H9 (cell line): ENCODE measurements around the gene ACTN4. TPM values are rescaled to one million over a fixed set of nuclear protein-coding genes. Genes with fewer than 3 reads are reported as not detected.

ENCODE experiments used
- DNase-seq: peaks from one replicate; pipeline ENCODE4 v3.0.0-alpha.2; 2017
- H2AFZ ChIP-seq: one replicate; pipeline ENCODE4 v1.6.1; 2013; ENCODE audit warnings: mild to moderate bottlenecking, low read length, control low read depth, moderate library complexity
- H2AK5ac ChIP-seq: 2 replicates; pipeline ENCODE4 v1.6.1; 2013; ENCODE audit warnings: low read length, control low read depth, mixed read lengths; ENCODE audit not compliant: insufficient read length
- H2BK120ac ChIP-seq: one replicate; pipeline ENCODE4 v1.6.1; 2013; ENCODE audit warnings: low read depth, mild to moderate bottlenecking, low read length, control low read depth, inconsistent platforms; ENCODE audit not compliant: poor library complexity, severe bottlenecking
- H2BK12ac ChIP-seq: 2 replicates; pipeline ENCODE4 v1.6.1; 2013; ENCODE audit warnings: low read length, control low read depth, mixed read lengths, low read depth; ENCODE audit not compliant: insufficient read length
- H2BK15ac ChIP-seq: 2 replicates; pipeline ENCODE4 v1.6.1; 2013; ENCODE audit warnings: low read depth, low read length, control low read depth
- H2BK20ac ChIP-seq: one replicate; pipeline ENCODE4 v1.6.1; 2013; ENCODE audit warnings: low read depth, mild to moderate bottlenecking, low read length, control low read depth, inconsistent platforms; ENCODE audit not compliant: poor library complexity, severe bottlenecking
- H2BK5ac ChIP-seq: 2 replicates; pipeline ENCODE4 v1.6.1; 2013; ENCODE audit warnings: low read length, control low read depth, mixed read lengths; ENCODE audit not compliant: insufficient read length
- H3K14ac ChIP-seq: 2 replicates; pipeline ENCODE4 v1.6.1; 2013; ENCODE audit warnings: low read length, control low read depth; ENCODE audit not compliant: insufficient read depth
- H3K18ac ChIP-seq: 2 replicates; pipeline ENCODE4 v1.6.1; 2013; ENCODE audit warnings: low read depth, mild to moderate bottlenecking, mixed read lengths, low read length, control low read depth; ENCODE audit not compliant: insufficient read length
- H3K23ac ChIP-seq: 2 replicates; pipeline ENCODE4 v1.6.1; 2013; ENCODE audit warnings: low read length, control low read depth, mixed read lengths, low read depth; ENCODE audit not compliant: insufficient read length
- H3K23me2 ChIP-seq: 2 replicates; pipeline ENCODE4 v1.6.1; 2013; ENCODE audit warnings: low read depth, mild to moderate bottlenecking, mixed read lengths, low read length, control low read depth; ENCODE audit not compliant: insufficient read length, poor library complexity, severe bottlenecking
- H3K27ac ChIP-seq: 2 replicates; pipeline ENCODE4 v1.5.1; 2013; ENCODE audit warnings: low read length, control low read depth, mixed read lengths, low read depth; ENCODE audit not compliant: insufficient read length
- H3K27me3 ChIP-seq: 2 replicates; pipeline ENCODE4 v1.6.1; 2013; ENCODE audit warnings: low read length, control low read depth, inconsistent platforms; ENCODE audit not compliant: insufficient read depth
- H3K4ac ChIP-seq: 2 replicates; pipeline ENCODE4 v1.6.1; 2013; ENCODE audit warnings: low read depth, mild to moderate bottlenecking, control low read depth, inconsistent platforms, low read length, moderate library complexity
- H3K4me1 ChIP-seq: 2 replicates; pipeline ENCODE4 v1.6.1; 2013; ENCODE audit warnings: low read length, control low read depth, inconsistent platforms; ENCODE audit not compliant: insufficient read depth
- H3K4me2 ChIP-seq: 2 replicates; pipeline ENCODE4 v1.6.1; 2013; ENCODE audit warnings: low read length, control low read depth, mixed read lengths; ENCODE audit not compliant: insufficient read length, insufficient read depth
- H3K56ac ChIP-seq: 2 replicates; pipeline ENCODE4 v1.6.1; 2013; ENCODE audit warnings: low read depth, mild to moderate bottlenecking, mixed read lengths, low read length, control low read depth; ENCODE audit not compliant: insufficient read length
- H3K79me1 ChIP-seq: 2 replicates; pipeline ENCODE4 v1.6.1; 2013; ENCODE audit warnings: low read depth, mild to moderate bottlenecking, moderate library complexity, low read length, control low read depth, inconsistent platforms; ENCODE audit not compliant: insufficient read depth, poor library complexity, severe bottlenecking
- H3K79me2 ChIP-seq: 2 replicates; pipeline ENCODE4 v1.6.1; 2013; ENCODE audit warnings: low read length, control low read depth, inconsistent platforms; ENCODE audit not compliant: insufficient read depth
- H3K9ac ChIP-seq: 2 replicates; pipeline ENCODE4 v1.6.1; 2013; ENCODE audit warnings: low read length, control low read depth, mixed read lengths; ENCODE audit not compliant: insufficient read length; ENCODE audit errors: extremely low read depth
- H3K9me3 ChIP-seq: one replicate; pipeline ENCODE4 v1.6.1; 2013; ENCODE audit warnings: low read depth, low read length, inconsistent platforms; ENCODE audit not compliant: control insufficient read depth
- H3T11ph ChIP-seq: one replicate; pipeline ENCODE4 v1.6.1; 2013; ENCODE audit warnings: mild to moderate bottlenecking, low read length, control low read depth, inconsistent platforms
- H4K20me1 ChIP-seq: one replicate; pipeline ENCODE4 v1.6.1; 2013; ENCODE audit not compliant: control insufficient read depth, insufficient read length, insufficient read depth
- H4K5ac ChIP-seq: 2 replicates; pipeline ENCODE4 v1.6.1; 2013; ENCODE audit warnings: low read depth, mild to moderate bottlenecking, mixed read lengths, low read length, control low read depth; ENCODE audit not compliant: insufficient read length
- H4K8ac ChIP-seq: replicated peaks from 2 replicates; pipeline ENCODE4 v1.6.1; 2013; ENCODE audit warnings: low read length, control low read depth, mixed read lengths, low read depth; ENCODE audit not compliant: insufficient read length
- H4K91ac ChIP-seq: 2 replicates; pipeline ENCODE4 v1.6.1; 2013; ENCODE audit warnings: low read depth, mild to moderate bottlenecking, moderate library complexity, mixed read lengths, low read length, control low read depth; ENCODE audit not compliant: insufficient read length
- H3K27ac Mint-ChIP-seq, 3 experiments: 2 replicates in 2 of 3; 3 replicates in 1 of 3; pipeline ENCODE4 v1.8.0; 2020 to 2021; ENCODE audit warnings: mixed read lengths in 3 of 3, mild to moderate bottlenecking in 1 of 3, moderate library complexity in 1 of 3
- H3K27me3 Mint-ChIP-seq: 2 replicates; pipeline ENCODE4 v1.8.0; 2021; ENCODE audit warnings: low read depth, mild to moderate bottlenecking, moderate library complexity, mixed read lengths
- H3K36me3 Mint-ChIP-seq, 3 experiments: 2 replicates in 2 of 3; 3 replicates in 1 of 3; pipeline ENCODE4 v1.8.0; 2020 to 2021; ENCODE audit warnings: low read depth in 3 of 3, mixed read lengths in 3 of 3; ENCODE audit not compliant: insufficient read depth in 1 of 3
- H3K4me1 Mint-ChIP-seq, 2 experiments: 2 replicates each; pipeline ENCODE4 v1.8.0; 2020; ENCODE audit warnings: mixed read lengths in 2 of 2
- H3K4me3 Mint-ChIP-seq, 2 experiments: 2 replicates in 1 of 2; 3 replicates in 1 of 2; pipeline ENCODE4 v1.8.0; 2020 to 2021; ENCODE audit warnings: mild to moderate bottlenecking in 2 of 2, mixed read lengths in 2 of 2, moderate library complexity in 1 of 2
- H3K9me3 Mint-ChIP-seq, 2 experiments: 2 replicates in 1 of 2; 3 replicates in 1 of 2; pipeline ENCODE4 v1.8.0; 2020; ENCODE audit warnings: mild to moderate bottlenecking in 2 of 2, mixed read lengths in 2 of 2, moderate library complexity in 1 of 2
- whole genome bisulfite sequencing: extraction: QIAGEN DNeasy Blood & Tissue Kit; methylation state at CpG from one replicate; pipeline ENCODE4 v1.1.7; 2013; ENCODE audit warnings: missing lambda C conversion rate, low lambda C conversion rate, mixed read lengths; ENCODE audit not compliant: insufficient read length; ENCODE audit errors: extremely low coverage; 5-methylcytosine and 5-hydroxymethylcytosine counted together
- total RNA-seq: library from RNA; stranded (reverse); gene quantifications from 2 replicates; pipeline ENCODE4 v1.2.1, GENCODE V29; 2021
- TF ChIP-seq, protein P1 (sequence below): fragments of 200-600 bp; sonication (generic); conservative IDR thresholded peaks from 3 replicates; pipeline ENCODE4 v1.8.0; 2021; ENCODE audit warnings: antibody characterized with exemption, mild to moderate bottlenecking

ACTN4 gene
- total RNA-seq, 1 experiment from 2014 or later, result 369 TPM

DNA sequence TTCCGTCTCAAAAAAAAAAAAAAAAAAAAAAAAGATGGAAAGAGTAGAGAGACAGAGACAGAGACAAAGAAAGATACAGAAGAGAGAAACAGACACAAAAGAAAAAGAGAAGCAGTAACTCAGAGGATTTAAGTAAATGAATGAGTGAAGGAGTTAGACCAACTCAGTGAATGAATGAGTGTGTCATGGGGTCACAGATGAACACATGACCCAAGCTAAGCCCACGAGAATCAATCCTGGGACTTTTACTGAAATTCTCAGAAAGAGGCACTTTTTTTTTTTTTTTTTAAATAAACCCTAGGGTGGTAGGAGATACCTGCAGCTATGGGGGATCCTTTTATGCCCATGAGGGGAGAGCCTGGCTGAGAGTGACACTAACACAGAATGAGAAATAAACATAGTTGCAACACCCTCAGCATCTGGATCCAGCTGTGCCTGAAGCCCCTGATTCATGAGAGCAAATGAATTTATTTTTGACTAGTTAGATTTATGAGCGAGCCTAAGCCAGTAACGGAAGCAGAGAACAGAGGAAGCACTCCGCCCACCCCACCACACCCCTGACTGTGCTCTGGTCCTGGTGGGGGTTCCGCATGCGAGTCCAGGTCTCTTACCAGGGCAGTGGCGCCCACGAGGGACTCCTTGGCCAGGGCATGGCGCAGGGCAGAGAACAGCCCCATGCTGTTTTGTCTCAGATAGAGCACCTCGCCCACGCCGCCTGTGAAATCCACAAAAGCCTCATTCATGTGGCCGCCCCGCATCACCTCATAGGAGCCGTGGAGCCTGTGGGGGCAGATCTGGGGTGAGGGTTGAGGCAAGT lies 92.2 kb downstream of the ACTN4 start:
- Histone ChIP-seq H3K27me3 (no peaks in the 10 kb centered on the region; the same call in 1 of the 2 replicates), H4K91ac (no peak overlapping the region), H3K23ac (no peak overlapping the region), H2BK15ac (no peak overlapping the region), H3K4ac (no peak overlapping the region), H3K9me3 (no peaks in the 10 kb centered on the region), H3K23me2 (peaks cover 8% of the 10 kb centered on the region), H2BK12ac (no peak overlapping the region), H2BK120ac (no peak overlapping the region), H4K8ac (no peak overlapping the region), H3K4me1 (no peaks in the 10 kb centered on the region; the same call in 1 of the 2 replicates), H3K14ac (no peak overlapping the region), H4K5ac (no peak overlapping the region), H3K56ac (no peak overlapping the region), H3K27ac (no peak overlapping the region), H3K4me2 (no peak overlapping the region), H2AK5ac (no peak overlapping the region), H2BK20ac (no peak overlapping the region), H3K79me2 (no peaks in the 10 kb centered on the region), H4K20me1 (no peaks in the 10 kb centered on the region), H2BK5ac (no peak overlapping the region), H3T11ph (no peak overlapping the region), H2AFZ (no peak overlapping the region), H3K79me1 (no peaks in the 10 kb centered on the region), H3K18ac (no peak overlapping the region), H3K9ac (no peak overlapping the region)
- Mint-ChIP-seq H3K36me3 (peaks cover 0 to 6% (median 0%) of the 10 kb centered on the region in 3 experiments; a peak in 3 of 7 replicates), H3K4me1 (peaks cover 2 to 15% of the 10 kb centered on the region in 2 experiments; a peak in 3 of 4 replicates), H3K4me3 (no peak overlapping the region), H3K27me3 (peaks cover 28% of the 10 kb centered on the region), H3K27ac (no peak overlapping the region), H3K9me3 (no peaks in the 10 kb centered on the region; a peak in 1 of 5 replicates)
- WGBS, result no CpG with 5 or more reads among the region's 16 CpGs
- TF ChIP-seq, protein P1, sequence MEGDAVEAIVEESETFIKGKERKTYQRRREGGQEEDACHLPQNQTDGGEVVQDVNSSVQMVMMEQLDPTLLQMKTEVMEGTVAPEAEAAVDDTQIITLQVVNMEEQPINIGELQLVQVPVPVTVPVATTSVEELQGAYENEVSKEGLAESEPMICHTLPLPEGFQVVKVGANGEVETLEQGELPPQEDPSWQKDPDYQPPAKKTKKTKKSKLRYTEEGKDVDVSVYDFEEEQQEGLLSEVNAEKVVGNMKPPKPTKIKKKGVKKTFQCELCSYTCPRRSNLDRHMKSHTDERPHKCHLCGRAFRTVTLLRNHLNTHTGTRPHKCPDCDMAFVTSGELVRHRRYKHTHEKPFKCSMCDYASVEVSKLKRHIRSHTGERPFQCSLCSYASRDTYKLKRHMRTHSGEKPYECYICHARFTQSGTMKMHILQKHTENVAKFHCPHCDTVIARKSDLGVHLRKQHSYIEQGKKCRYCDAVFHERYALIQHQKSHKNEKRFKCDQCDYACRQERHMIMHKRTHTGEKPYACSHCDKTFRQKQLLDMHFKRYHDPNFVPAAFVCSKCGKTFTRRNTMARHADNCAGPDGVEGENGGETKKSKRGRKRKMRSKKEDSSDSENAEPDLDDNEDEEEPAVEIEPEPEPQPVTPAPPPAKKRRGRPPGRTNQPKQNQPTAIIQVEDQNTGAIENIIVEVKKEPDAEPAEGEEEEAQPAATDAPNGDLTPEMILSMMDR, result no peak
- no peak for DNase-seq
